Fibroblast of skin of left quadriceps (primary cell): ENCODE results near the gene CUL4A.
"Not testable (repeated sequence)": the region's sequence is repeated elsewhere in the genome, so short reads cannot be mapped to it uniquely, and the experiment has no call there.

Experiments
- DNase-seq, 2 experiments: peaks; one replicate each; pipeline ENCODE4 v3.0.0-alpha.2; 2013; ENCODE audit warnings: low read depth in 2 of 2

Gene CUL4A

GRCh38 chr13:113239357-113239756, 29.9 kb downstream of the CUL4A start:
- no peak for DNase-seq

- DNase-seq, result no peak
These were observed 30.6 kb downstream of the CUL4A start for GRCh38 chr13:113239986-113240385.

GRCh38 chr13:113241623-113242022, 32.2 kb downstream of the CUL4A start:
- not testable (repeated sequence) for DNase-seq

- DNase-seq, result no peak
These were observed 34.4 kb downstream of the CUL4A start for GRCh38 chr13:113243847-113244246.

- no peak for DNase-seq
These were observed 36.7 kb downstream of the CUL4A start for GRCh38 chr13:113245849-113246796.

GRCh38 chr13:113252516-113253095, 43.2 kb downstream of the CUL4A start:
- DNase-seq, result no peak

- not testable (repeated sequence) for DNase-seq
These were observed 48.5 kb downstream of the CUL4A start for GRCh38 chr13:113257908-113258307.

GRCh38 chr13:113258321-113259054, 49.1 kb downstream of the CUL4A start:
- DNase-seq, result no peak

GRCh38 chr13:113260996-113261395, 51.6 kb downstream of the CUL4A start:
- DNase-seq, result no peak

- DNase-seq, result not testable (repeated sequence)
These were observed 53.6 kb downstream of the CUL4A start for GRCh38 chr13:113263016-113263415.

- no peak for DNase-seq
These were observed 58.4 kb downstream of the CUL4A start for GRCh38 chr13:113267642-113268405.

- no peak for DNase-seq
These were observed 62.6 kb downstream of the CUL4A start for GRCh38 chr13:113272031-113272430.

GRCh38 chr13:113272701-113273181, 63.3 kb downstream of the CUL4A start:
- no peak for DNase-seq

GRCh38 chr13:113273321-113273720, 63.9 kb downstream of the CUL4A start:
- no peak for DNase-seq

GRCh38 chr13:113273851-113274590, 64.6 kb downstream of the CUL4A start:
- DNase-seq, result no peak

GRCh38 chr13:113274721-113275120, 65.3 kb downstream of the CUL4A start:
- no peak for DNase-seq

GRCh38 chr13:113275387-113275786, 66.0 kb downstream of the CUL4A start:
- peak; percentile 14 to 20 for DNase-seq

GRCh38 chr13:113280126-113280525, 70.7 kb downstream of the CUL4A start:
- DNase-seq, result no peak

- DNase-seq, result no peak
These were observed 74.5 kb downstream of the CUL4A start for GRCh38 chr13:113283904-113284303.

- no peak for DNase-seq
These were observed 79.5 kb downstream of the CUL4A start for GRCh38 chr13:113288880-113289279.

GRCh38 chr13:113291129-113291528, 81.7 kb downstream of the CUL4A start:
- DNase-seq, result no peak
